HCT116 (cell line): ENCODE data around the gene HECTD2. TPM values are rescaled to one million over a fixed set of nuclear protein-coding genes. Genes with fewer than 3 reads are reported as not detected.
"Not testable (repeated sequence)": the region's sequence is repeated elsewhere in the genome, so short reads cannot be mapped to it uniquely, and the experiment has no call there.

Experiments used
- ATAC-seq: fragments of 200-7000 bp; cut with Tn5 transposase; 2 replicates; pipeline ENCODE4 v1.9.1; 2020; ENCODE audit warnings: mild to moderate bottlenecking, moderate library complexity
- BruUV-seq: library from RNA; stranded (reverse); fragments of 400-500 nt; replicated peaks from 2 replicates; lab custom pipeline; 2021; lab: Mats Ljungman, UMichigan
- CTCF ChIA-PET: fragments of 300-600 bp; sonication (Branson Sonifier 250); formaldehyde crosslinking; loops from one replicate; lab custom pipeline; 2021; ENCODE audit warnings: antibody characterized with exemption; lab: Charles Lee
- POLR2A ChIA-PET: fragments of 300-600, 350-600 bp; sonication (Branson Sonifier 250); formaldehyde crosslinking; loops from one replicate; lab custom pipeline; 2021; ENCODE audit warnings: antibody characterized with exemption; lab: Charles Lee
- RAD21 ChIA-PET, 2 experiments: fragments of 300-600 bp; sonication (Branson Sonifier 250); formaldehyde crosslinking; loops; one replicate each; lab custom pipeline; 2023; ENCODE audit warnings: low total read pairs in 2 of 2; ENCODE audit not compliant: uncharacterized antibody in 2 of 2, unreplicated experiment in 2 of 2, low non-redundant PET in 1 of 2; lab: Charles Lee
- DNase-seq: peaks from one replicate; pipeline ENCODE4 v3.0.0-alpha.2; 2010; ENCODE audit warnings: low read depth, low spot score
- H2AFZ ChIP-seq: fragments of 200-600 bp; shearing (Covaris generic), sonication (generic); 2 replicates; pipeline ENCODE4 v1.6.1; 2017; ENCODE audit warnings: low read depth, mixed run types, mixed read lengths, antibody characterized with exemption, low read length; ENCODE audit not compliant: poor library complexity, severe bottlenecking
- H3K27ac ChIP-seq: 2 replicates; pipeline ENCODE4 v1.5.1; 2012; ENCODE audit warnings: low read depth, low read length
- H3K27me3 ChIP-seq: fragments of 200-600 bp; sonication (generic); 2 replicates; pipeline ENCODE4 v1.6.1; 2016; ENCODE audit warnings: mixed run types, low read length, mixed read lengths; ENCODE audit not compliant: insufficient read depth
- H3K36me3 ChIP-seq, 2 experiments: fragments of 200-500 bp in 1 of 2; fragments of 200-600 bp in 1 of 2; sonication (Bioruptor generic) in 1 of 2; sonication (generic) in 1 of 2; 2 replicates each; pipeline versions ENCODE4 v1.5.1 to v1.6.1; 2014 to 2016; ENCODE audit warnings: low read length in 2 of 2, inconsistent platforms in 1 of 2, mixed read lengths in 1 of 2, mixed run types in 1 of 2; ENCODE audit not compliant: insufficient read depth in 2 of 2, control insufficient read depth in 1 of 2
- H3K4me1 ChIP-seq, 2 experiments: fragments of 200-600 bp in 1 of 2; sonication (generic) in 1 of 2; 2 replicates each; pipeline versions ENCODE4 v1.5.1 to v1.6.1; 2012 to 2017; ENCODE audit warnings: low read length in 2 of 2, inconsistent platforms in 1 of 2, mild to moderate bottlenecking in 1 of 2, mixed read lengths in 1 of 2, mixed run types in 1 of 2, moderate library complexity in 1 of 2; ENCODE audit not compliant: insufficient read depth in 2 of 2, control insufficient read depth in 1 of 2
- H3K4me2 ChIP-seq: fragments of 200-600 bp; sonication (generic); 2 replicates; pipeline ENCODE4 v1.6.1; 2017; ENCODE audit warnings: mixed run types, low read length, mixed read lengths
- H3K4me3 ChIP-seq, 2 experiments: fragments of 200-600 bp in 1 of 2; sonication (generic) in 1 of 2; replicated peaks in 1 of 2; 2 replicates each; pipeline ENCODE4 v1.5.1; 2011 to 2016; ENCODE audit warnings: low read length in 2 of 2, control low read depth in 1 of 2, low read depth in 1 of 2, mild to moderate bottlenecking in 1 of 2, mixed read lengths in 1 of 2, mixed run types in 1 of 2
- H3K79me2 ChIP-seq: fragments of 200-600 bp; sonication (generic); 2 replicates; pipeline ENCODE4 v1.6.1; 2017; ENCODE audit warnings: mild to moderate bottlenecking, mixed run types, low read length, moderate library complexity, mixed read lengths; ENCODE audit not compliant: insufficient read depth
- H3K9ac ChIP-seq: fragments of 200-600 bp; sonication (generic); 2 replicates; pipeline ENCODE4 v1.6.1; 2016; ENCODE audit warnings: low read length, mixed read lengths
- H3K9me2 ChIP-seq: fragments of 200-600 bp; sonication (generic), shearing (Covaris generic); 2 replicates; pipeline ENCODE4 v1.6.1; 2017; ENCODE audit warnings: mixed run types, mild to moderate bottlenecking, moderate library complexity; ENCODE audit not compliant: insufficient read depth
- H3K9me3 ChIP-seq, 2 experiments: fragments of 200-500 bp in 1 of 2; fragments of 200-600 bp in 1 of 2; sonication (Bioruptor generic) in 1 of 2; sonication (generic) in 1 of 2; 2 replicates each; pipeline ENCODE4 v1.6.1; 2014 to 2017; ENCODE audit warnings: low read length in 2 of 2, mixed read lengths in 2 of 2, inconsistent platforms in 1 of 2, low read depth in 1 of 2, mild to moderate bottlenecking in 1 of 2, mixed run types in 1 of 2, moderate library complexity in 1 of 2; ENCODE audit not compliant: control insufficient read depth in 1 of 2, insufficient read depth in 1 of 2
- H4K20me1 ChIP-seq: fragments of 200-600 bp; sonication (generic), shearing (Covaris generic); 2 replicates; pipeline ENCODE4 v1.6.1; 2017; ENCODE audit warnings: mixed run types, mild to moderate bottlenecking, moderate library complexity; ENCODE audit not compliant: insufficient read depth
- CEBPB ChIP-seq: IDR thresholded peaks from 2 replicates; pipeline ENCODE4 v1.6.1; 2012; ENCODE audit warnings: low read depth
- EGR1 ChIP-seq: IDR thresholded peaks from 2 replicates; pipeline ENCODE4 v1.6.1; 2012; ENCODE audit warnings: low read depth
- ELF1 ChIP-seq: IDR thresholded peaks from 2 replicates; pipeline ENCODE4 v1.6.1; 2012; ENCODE audit warnings: low read depth, borderline replicate concordance
- EZH2 ChIP-seq: fragments of 200-600 bp; sonication (generic); IDR thresholded peaks from 2 replicates; pipeline ENCODE4 v1.6.1; 2017; ENCODE audit warnings: antibody characterized with exemption, mixed run types
- EZH2phosphoT487 ChIP-seq: fragments of 200-600 bp; IDR thresholded peaks from 2 replicates; pipeline ENCODE4 v1.6.1; 2018; ENCODE audit warnings: antibody characterized with exemption, borderline replicate concordance
- POLR2AphosphoS5 ChIP-seq: IDR thresholded peaks from 2 replicates; pipeline ENCODE4 v1.6.1; 2011; ENCODE audit warnings: mild to moderate bottlenecking, low read depth, low read length, moderate library complexity
- RAD21 ChIP-seq: IDR thresholded peaks from 2 replicates; pipeline ENCODE4 v1.6.1; 2012; ENCODE audit warnings: low read depth, mild to moderate bottlenecking
- REST ChIP-seq: IDR thresholded peaks from 2 replicates; pipeline ENCODE4 v1.6.1; 2012; ENCODE audit warnings: low read depth
- SIN3A ChIP-seq: IDR thresholded peaks from 2 replicates; pipeline ENCODE4 v1.6.1; 2012; ENCODE audit warnings: low read depth
- SP1 ChIP-seq: IDR thresholded peaks from 2 replicates; pipeline ENCODE4 v1.6.1; 2012; ENCODE audit warnings: low read depth
- TCF7L2 ChIP-seq: IDR thresholded peaks from 2 replicates; pipeline ENCODE4 v1.7.0; 2011; ENCODE audit warnings: borderline replicate concordance, inconsistent platforms; ENCODE audit not compliant: insufficient read depth, insufficient read length; ENCODE audit errors: extremely low read depth
- YY1 ChIP-seq: IDR thresholded peaks from 2 replicates; pipeline ENCODE4 v1.6.1; 2011; ENCODE audit warnings: low read length, low read depth, moderate library complexity, mild to moderate bottlenecking; ENCODE audit not compliant: insufficient replicate concordance; ENCODE audit errors: extremely low read depth
- intact Hi-C: fragments of 100-400 bp; cut with micrococcal nuclease; formaldehyde crosslinking; loops from 2 replicates; pipeline ENCODE4 v1.10.0; 2022
- total RNA-seq: library from RNA; stranded (reverse); gene quantifications from one replicate; pipeline ENCODE4 v1.2.1, GENCODE V29; 2021; ENCODE audit not compliant: unreplicated experiment
- TF ChIP-seq, protein P1 (sequence below): IDR thresholded peaks from 2 replicates; pipeline ENCODE4 v1.6.1; 2012
- TF ChIP-seq, protein P2 (sequence below), 3 experiments: fragments of 200-600 bp in 1 of 3; sonication (generic) in 1 of 3; IDR thresholded peaks in 2 of 3; conservative IDR thresholded peaks in 1 of 3; 2 replicates each; pipeline ENCODE4 v1.5.1; 2012 to 2017; ENCODE audit warnings: low read depth in 2 of 3, low read length in 2 of 3, antibody characterized with exemption in 1 of 3, borderline replicate concordance in 1 of 3, control low read depth in 1 of 3, mild to moderate bottlenecking in 1 of 3, mixed read lengths in 1 of 3, mixed run types in 1 of 3, moderate library complexity in 1 of 3; ENCODE audit not compliant: insufficient read depth in 1 of 3

The HECTD2 gene
- total RNA-seq, 1 experiment from 2014 or later: 3.0 TPM

GRCh38 chr10:91560827-91561226, 150.7 kb downstream of the HECTD2 start:
- H3K4me3 ChIP-seq, H3K27me3 ChIP-seq, H3K4me2 ChIP-seq, H3K36me3 ChIP-seq, H3K4me1 ChIP-seq, DNase-seq, H3K9ac ChIP-seq, H4K20me1 ChIP-seq, ATAC-seq, H2AFZ ChIP-seq, intact Hi-C loops, H3K9me2 ChIP-seq, POLR2A ChIA-PET, H3K27ac ChIP-seq, BruUV-seq, H3K9me3 ChIP-seq, RAD21 ChIA-PET, CTCF ChIA-PET, H3K79me2 ChIP-seq: not testable (repeated sequence)

- no peak for TF ChIP-seq SP1
- no peak for TF ChIP-seq ELF1
- TF ChIP-seq, protein P1, sequence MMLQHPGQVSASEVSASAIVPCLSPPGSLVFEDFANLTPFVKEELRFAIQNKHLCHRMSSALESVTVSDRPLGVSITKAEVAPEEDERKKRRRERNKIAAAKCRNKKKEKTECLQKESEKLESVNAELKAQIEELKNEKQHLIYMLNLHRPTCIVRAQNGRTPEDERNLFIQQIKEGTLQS: no peak
- TF ChIP-seq EZH2phosphoT487: no peak
- no peak for TF ChIP-seq RAD21
- no peak for TF ChIP-seq YY1
- TF ChIP-seq, protein P2, sequence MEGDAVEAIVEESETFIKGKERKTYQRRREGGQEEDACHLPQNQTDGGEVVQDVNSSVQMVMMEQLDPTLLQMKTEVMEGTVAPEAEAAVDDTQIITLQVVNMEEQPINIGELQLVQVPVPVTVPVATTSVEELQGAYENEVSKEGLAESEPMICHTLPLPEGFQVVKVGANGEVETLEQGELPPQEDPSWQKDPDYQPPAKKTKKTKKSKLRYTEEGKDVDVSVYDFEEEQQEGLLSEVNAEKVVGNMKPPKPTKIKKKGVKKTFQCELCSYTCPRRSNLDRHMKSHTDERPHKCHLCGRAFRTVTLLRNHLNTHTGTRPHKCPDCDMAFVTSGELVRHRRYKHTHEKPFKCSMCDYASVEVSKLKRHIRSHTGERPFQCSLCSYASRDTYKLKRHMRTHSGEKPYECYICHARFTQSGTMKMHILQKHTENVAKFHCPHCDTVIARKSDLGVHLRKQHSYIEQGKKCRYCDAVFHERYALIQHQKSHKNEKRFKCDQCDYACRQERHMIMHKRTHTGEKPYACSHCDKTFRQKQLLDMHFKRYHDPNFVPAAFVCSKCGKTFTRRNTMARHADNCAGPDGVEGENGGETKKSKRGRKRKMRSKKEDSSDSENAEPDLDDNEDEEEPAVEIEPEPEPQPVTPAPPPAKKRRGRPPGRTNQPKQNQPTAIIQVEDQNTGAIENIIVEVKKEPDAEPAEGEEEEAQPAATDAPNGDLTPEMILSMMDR (IDR thresholded peaks at IDR 0.05 in 2 of 3, conservative IDR thresholded peaks at IDR 0.05 in 1 of 3; ENCODE audit: borderline replicate concordance in 1 of 3, insufficient read depth in 1 of 3, low read depth in 2 of 3, low read length in 2 of 3): no peak
- TF ChIP-seq REST: no peak
- TF ChIP-seq POLR2AphosphoS5: no peak
- no peak for TF ChIP-seq EZH2
- TF ChIP-seq SIN3A: no peak
- TF ChIP-seq EGR1: no peak
- TF ChIP-seq TCF7L2: no peak
- no peak for TF ChIP-seq CEBPB
- CTCF ChIA-PET: no interaction called here
- Histone ChIP-seq H4K20me1 (no peaks in the 10 kb centered on the region), H3K4me3 (no peak overlapping the region), H3K9me2 (no peaks in the 10 kb centered on the region), H3K27ac (no peak overlapping the region), H2AFZ (no peak overlapping the region), H3K36me3 (no peaks in the 10 kb centered on the region), H3K79me2 (no peaks in the 10 kb centered on the region), H3K4me1 (no peaks in the 10 kb centered on the region), H3K27me3 (no peaks in the 10 kb centered on the region), H3K9ac (no peak overlapping the region), H3K9me3 (no peaks in the 10 kb centered on the region), H3K4me2 (no peak overlapping the region)
- no peak for DNase-seq
- POLR2A ChIA-PET: no interaction called here
- intact Hi-C loops: no loop called here
- BruUV-seq: no TSS peak
- ATAC-seq: no peak
- RAD21 ChIA-PET: no interaction called here
Observed at GRCh38 chr10:91562839-91563581, 152.9 kb downstream of the HECTD2 start.
